Fibroblast of lung (primary cell): Measurements from ENCODE around the gene ZNF586. TPM values are rescaled to one million over a fixed set of nuclear protein-coding genes. Genes with fewer than 3 reads are reported as not detected.

Experiments
- DNase-seq, 2 donors: peaks; one replicate each; pipeline versions ENCODE4 v3.0.0 to v3.0.0-alpha.2; 2010; ENCODE audit warnings: low read depth in 2 of 2
- H2AFZ ChIP-seq: 2 replicates; pipeline ENCODE4 v1.5.1; 2012; ENCODE audit warnings: low read length, control low read depth, inconsistent platforms
- H3K27ac ChIP-seq: 2 replicates; pipeline ENCODE4 v1.5.1; 2011; ENCODE audit warnings: low read length, control low read depth; ENCODE audit not compliant: insufficient read depth
- H3K27me3 ChIP-seq: 2 replicates; pipeline ENCODE4 v1.5.1; 2011; ENCODE audit warnings: mild to moderate bottlenecking, low read length; ENCODE audit not compliant: control insufficient read depth, insufficient read depth
- H3K36me3 ChIP-seq: 2 replicates; pipeline ENCODE4 v1.5.1; 2011; ENCODE audit warnings: low read length; ENCODE audit not compliant: control insufficient read depth, insufficient read depth
- H3K4me1 ChIP-seq: 2 replicates; pipeline ENCODE4 v1.5.1; 2011; ENCODE audit warnings: low read length; ENCODE audit not compliant: control insufficient read depth, insufficient read depth; ENCODE audit errors: extremely low read depth
- H3K4me2 ChIP-seq: 2 replicates; pipeline ENCODE4 v1.5.1; 2011; ENCODE audit warnings: low read length, control low read depth; ENCODE audit not compliant: insufficient read depth; ENCODE audit errors: extremely low read depth
- H3K4me3 ChIP-seq, 4 experiments: fragments of 200-600 bp in 1 of 4; sonication (generic) in 1 of 4; replicated peaks in 1 of 4; 2 replicates each; pipeline ENCODE4 v1.5.1; 2011 to 2016; ENCODE audit warnings: low read length in 4 of 4, low read depth in 3 of 4, mild to moderate bottlenecking in 3 of 4, control low read depth in 2 of 4, inconsistent platforms in 1 of 4, mixed read lengths in 1 of 4; ENCODE audit not compliant: insufficient read depth in 1 of 4; ENCODE audit errors: control extremely low read depth in 1 of 4
- H3K79me2 ChIP-seq: 2 replicates; pipeline ENCODE4 v1.5.1; 2012; ENCODE audit warnings: mild to moderate bottlenecking, low read length, inconsistent platforms; ENCODE audit not compliant: control insufficient read depth, insufficient read depth
- H3K9ac ChIP-seq: 2 replicates; pipeline ENCODE4 v1.5.1; 2011; ENCODE audit warnings: mild to moderate bottlenecking, low read length, control low read depth; ENCODE audit not compliant: insufficient read depth
- H3K9me3 ChIP-seq: 2 replicates; pipeline ENCODE4 v1.5.1; 2012; ENCODE audit warnings: low read depth, low read length; ENCODE audit not compliant: control insufficient read depth, insufficient read depth
- H4K20me1 ChIP-seq: 2 replicates; pipeline ENCODE4 v1.5.1; 2011; ENCODE audit warnings: low read length; ENCODE audit not compliant: control insufficient read depth, insufficient read depth; ENCODE audit errors: extremely low read depth
- EZH2 ChIP-seq: IDR thresholded peaks from 2 replicates; pipeline ENCODE4 v1.5.1; 2012; ENCODE audit warnings: low read length, control low read depth, mild to moderate bottlenecking; ENCODE audit errors: missing control alignments
- polyA plus RNA-seq, 2 donors: library from polyadenylated mRNA; depleted of rRNA in 1 of 2; stranded (reverse) in 1 of 2; unstranded in 1 of 2; fragments of >200 nt; gene quantifications; 2 replicates each; pipeline ENCODE4 v1.2.1, GENCODE V29; 2011 to 2012; ENCODE audit warnings: missing spikeins in 1 of 2
- total RNA-seq: library from RNA; depleted of rRNA; stranded (reverse); fragments of >200 nt; gene quantifications from 2 replicates; pipeline ENCODE4 v1.2.1, GENCODE V29; 2014
- TF ChIP-seq, protein P1 (sequence below), 2 donors: IDR thresholded peaks in 1 of 2; conservative IDR thresholded peaks in 1 of 2; 1 replicate in 1 of 2; 2 replicates in 1 of 2; pipeline ENCODE4 v1.5.1; 2011 to 2012; ENCODE audit warnings: low read length in 2 of 2, control low read depth in 1 of 2, inconsistent platforms in 1 of 2, low read depth in 1 of 2, mild to moderate bottlenecking in 1 of 2

ZNF586 gene
- total and polyA plus RNA-seq, 2 donors (not counting 1 experiment from before 2014, with no cell fraction given): 6.1 to 16.8 TPM

DNA sequence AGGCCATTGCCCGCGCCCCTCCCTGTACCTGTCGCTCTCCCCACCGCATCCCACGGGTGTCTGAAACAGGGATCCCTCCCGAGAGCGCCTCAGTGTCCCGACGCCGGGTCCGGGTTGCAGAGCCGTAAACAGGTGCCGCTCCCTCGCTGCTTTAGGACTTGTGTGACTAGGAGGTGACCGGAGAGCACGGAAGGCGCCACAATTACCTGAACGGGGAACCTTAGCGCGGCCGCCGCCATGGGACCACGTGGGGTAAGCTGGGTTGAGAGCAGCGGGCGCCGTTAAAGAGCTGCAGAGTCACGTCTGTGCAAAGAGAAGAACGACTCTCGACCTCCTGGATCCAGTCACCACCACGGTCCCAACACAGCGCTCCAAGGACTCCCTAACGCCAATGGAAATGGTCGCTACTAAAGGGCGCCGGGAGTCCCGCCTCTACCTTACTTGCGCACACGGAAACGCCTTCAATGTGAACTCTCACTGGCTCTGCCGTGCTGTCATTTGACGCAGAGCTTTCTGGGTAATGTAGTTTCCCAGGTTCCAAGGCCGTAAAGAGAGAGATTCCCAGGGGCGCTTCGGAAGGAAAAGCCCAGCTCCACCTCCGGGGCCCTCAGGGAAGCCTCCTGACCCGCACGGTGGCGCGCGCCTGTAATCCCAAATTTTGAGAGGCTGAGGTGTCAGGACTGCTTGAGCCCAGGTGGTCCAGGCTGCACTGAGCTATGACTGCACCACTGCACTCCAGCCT, 45.2 kb downstream of the ZNF586 start, which contains the start of gene ZNF552:
TSS of gene ZNF552 (minus strand) at position 409 of the 742 bp plus-strand sequence. CDS start at position 239, 170 bp downstream.
- peak; percentile 92 to 94 for DNase-seq
- Histone ChIP-seq H2AFZ (peak within 1 kb of the TSS; percentile 84), H3K4me1 (peaks cover 3% of the 10 kb centered on the region), H3K27ac (peak within 1 kb of the TSS; percentile 50), H3K36me3 (peaks cover 2% of the 10 kb centered on the region), H3K79me2 (peaks cover 6% of the 10 kb centered on the region), H3K9ac (peak within 1 kb of the TSS; percentile 70), H3K4me2 (peak within 1 kb of the TSS; percentile 97), H3K9me3 (no peaks in the 10 kb centered on the region), H3K4me3 (peak within 1 kb of the TSS; percentile 70 to 87 (median 78)), H4K20me1 (no peaks in the 10 kb centered on the region), H3K27me3 (no peaks in the 10 kb centered on the region)
- TF ChIP-seq, protein P1, sequence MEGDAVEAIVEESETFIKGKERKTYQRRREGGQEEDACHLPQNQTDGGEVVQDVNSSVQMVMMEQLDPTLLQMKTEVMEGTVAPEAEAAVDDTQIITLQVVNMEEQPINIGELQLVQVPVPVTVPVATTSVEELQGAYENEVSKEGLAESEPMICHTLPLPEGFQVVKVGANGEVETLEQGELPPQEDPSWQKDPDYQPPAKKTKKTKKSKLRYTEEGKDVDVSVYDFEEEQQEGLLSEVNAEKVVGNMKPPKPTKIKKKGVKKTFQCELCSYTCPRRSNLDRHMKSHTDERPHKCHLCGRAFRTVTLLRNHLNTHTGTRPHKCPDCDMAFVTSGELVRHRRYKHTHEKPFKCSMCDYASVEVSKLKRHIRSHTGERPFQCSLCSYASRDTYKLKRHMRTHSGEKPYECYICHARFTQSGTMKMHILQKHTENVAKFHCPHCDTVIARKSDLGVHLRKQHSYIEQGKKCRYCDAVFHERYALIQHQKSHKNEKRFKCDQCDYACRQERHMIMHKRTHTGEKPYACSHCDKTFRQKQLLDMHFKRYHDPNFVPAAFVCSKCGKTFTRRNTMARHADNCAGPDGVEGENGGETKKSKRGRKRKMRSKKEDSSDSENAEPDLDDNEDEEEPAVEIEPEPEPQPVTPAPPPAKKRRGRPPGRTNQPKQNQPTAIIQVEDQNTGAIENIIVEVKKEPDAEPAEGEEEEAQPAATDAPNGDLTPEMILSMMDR (conservative IDR thresholded peaks at IDR 0.05 in 1 of 2, IDR thresholded peaks at IDR 0.05 in 1 of 2; ENCODE audit: low read depth in 1 of 2, low read length in 2 of 2): no peak
- TF ChIP-seq EZH2: no peak

DNA sequence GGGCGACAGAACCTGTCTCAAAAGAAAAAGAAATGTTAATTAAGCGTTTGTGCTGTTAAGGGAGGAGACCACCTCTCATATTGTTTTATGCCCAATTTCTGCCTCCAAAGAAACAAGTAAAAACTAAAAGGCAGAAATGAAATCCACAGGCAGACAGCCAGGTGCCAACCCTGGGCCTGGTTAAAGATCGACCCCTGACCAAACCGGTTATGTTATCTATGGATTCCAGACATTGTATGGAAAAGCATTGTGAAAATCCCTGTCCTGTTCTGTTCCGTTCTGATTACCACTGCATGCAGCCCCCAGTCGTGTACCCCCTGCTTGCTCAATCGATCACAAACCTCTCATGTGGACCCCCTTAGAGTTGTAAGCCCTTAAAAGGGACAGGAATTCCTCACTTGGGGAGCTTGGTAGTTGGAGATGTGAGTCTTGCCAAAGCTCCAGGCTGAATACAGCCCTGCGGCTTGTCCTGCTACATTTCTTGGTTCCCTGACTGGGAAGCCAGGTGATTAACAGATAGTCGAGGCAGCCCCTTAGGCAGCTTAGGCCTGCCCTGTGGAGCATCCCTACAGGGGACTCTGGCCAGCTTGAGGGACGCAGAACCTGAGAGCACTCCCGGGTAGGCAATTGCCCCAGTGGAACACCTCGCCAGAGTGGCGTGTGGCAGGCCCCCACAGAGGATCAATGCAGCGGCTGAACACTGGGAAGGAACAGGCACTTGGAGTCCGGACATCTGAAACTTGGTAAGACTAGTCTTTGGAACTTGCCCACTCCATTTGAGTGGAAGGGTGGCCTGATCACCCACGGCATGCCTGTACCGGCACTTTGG, 46.0 kb downstream of the ZNF586 start:
- peak overlapping the region; percentile 22 for H2AFZ ChIP-seq
- no peak for DNase-seq
- no peaks in the 10 kb centered on the region for H3K27me3 ChIP-seq
- H3K27ac ChIP-seq: no peak overlapping the region
- peaks cover 2% of the 10 kb centered on the region for H3K36me3 ChIP-seq
- peak overlapping the region in 2 of 4 experiments; percentile 13 to 79 for H3K4me3 ChIP-seq
- H3K79me2 ChIP-seq: peaks cover 14% of the 10 kb centered on the region
- peaks cover 3% of the 10 kb centered on the region for H3K4me1 ChIP-seq
- H4K20me1 ChIP-seq: no peaks in the 10 kb centered on the region
- no peaks in the 10 kb centered on the region for H3K9me3 ChIP-seq
- no peak for TF ChIP-seq EZH2
- TF ChIP-seq, protein P1 (conservative IDR thresholded peaks at IDR 0.05 in 1 of 2, IDR thresholded peaks at IDR 0.05 in 1 of 2; ENCODE audit: low read depth in 1 of 2, low read length in 2 of 2): no peak
- H3K9ac ChIP-seq: no peak overlapping the region
- peak overlapping the region; percentile 73 for H3K4me2 ChIP-seq

GRCh38 chr19:57816652-57817051, 47.2 kb downstream of the ZNF586 start:
- Histone ChIP-seq H3K79me2 (peaks cover 23% of the 10 kb centered on the region), H3K4me3 (no peak overlapping the region)
- TF ChIP-seq, protein P1 (conservative IDR thresholded peaks at IDR 0.05 in 1 of 2, IDR thresholded peaks at IDR 0.05 in 1 of 2; ENCODE audit: low read depth in 1 of 2, low read length in 2 of 2): no peak
- TF ChIP-seq EZH2: no peak

More at GRCh38 chr19:57816652-57817051, 47.2 kb downstream of the ZNF586 start:
- Histone ChIP-seq H3K4me2 (no peak overlapping the region), H3K9ac (no peak overlapping the region), H4K20me1 (no peaks in the 10 kb centered on the region), H3K4me1 (peaks cover 6% of the 10 kb centered on the region), H3K36me3 (peaks cover 2% of the 10 kb centered on the region), H3K27me3 (no peaks in the 10 kb centered on the region), H2AFZ (no peak overlapping the region), H3K9me3 (no peaks in the 10 kb centered on the region), H3K27ac (no peak overlapping the region)
- no peak for DNase-seq
